HL-60 (cell line): ENCODE results near the gene RNASE13.

ENCODE experiments used
- CTCF ChIP-seq: IDR thresholded peaks from one replicate; pipeline ENCODE4 v1.5.1; 2011; ENCODE audit warnings: low read length, control low read depth, inconsistent platforms; ENCODE audit not compliant: insufficient read depth
- GABPA ChIP-seq: IDR thresholded peaks from 2 replicates; pipeline ENCODE4 v1.6.1; 2012; ENCODE audit warnings: low read depth
- POLR2AphosphoS5 ChIP-seq: IDR thresholded peaks from 2 replicates; pipeline ENCODE4 v1.6.1; 2012; ENCODE audit warnings: low read depth
- TF ChIP-seq, protein P1 (sequence below): IDR thresholded peaks from 2 replicates; pipeline ENCODE4 v1.6.1; 2012; ENCODE audit warnings: low read depth; ENCODE audit not compliant: insufficient replicate concordance

- TF ChIP-seq CTCF (no peak), POLR2AphosphoS5 (no peak; the same call in 1 of the 2 replicates), GABPA (no peak)
- TF ChIP-seq, protein P1, sequence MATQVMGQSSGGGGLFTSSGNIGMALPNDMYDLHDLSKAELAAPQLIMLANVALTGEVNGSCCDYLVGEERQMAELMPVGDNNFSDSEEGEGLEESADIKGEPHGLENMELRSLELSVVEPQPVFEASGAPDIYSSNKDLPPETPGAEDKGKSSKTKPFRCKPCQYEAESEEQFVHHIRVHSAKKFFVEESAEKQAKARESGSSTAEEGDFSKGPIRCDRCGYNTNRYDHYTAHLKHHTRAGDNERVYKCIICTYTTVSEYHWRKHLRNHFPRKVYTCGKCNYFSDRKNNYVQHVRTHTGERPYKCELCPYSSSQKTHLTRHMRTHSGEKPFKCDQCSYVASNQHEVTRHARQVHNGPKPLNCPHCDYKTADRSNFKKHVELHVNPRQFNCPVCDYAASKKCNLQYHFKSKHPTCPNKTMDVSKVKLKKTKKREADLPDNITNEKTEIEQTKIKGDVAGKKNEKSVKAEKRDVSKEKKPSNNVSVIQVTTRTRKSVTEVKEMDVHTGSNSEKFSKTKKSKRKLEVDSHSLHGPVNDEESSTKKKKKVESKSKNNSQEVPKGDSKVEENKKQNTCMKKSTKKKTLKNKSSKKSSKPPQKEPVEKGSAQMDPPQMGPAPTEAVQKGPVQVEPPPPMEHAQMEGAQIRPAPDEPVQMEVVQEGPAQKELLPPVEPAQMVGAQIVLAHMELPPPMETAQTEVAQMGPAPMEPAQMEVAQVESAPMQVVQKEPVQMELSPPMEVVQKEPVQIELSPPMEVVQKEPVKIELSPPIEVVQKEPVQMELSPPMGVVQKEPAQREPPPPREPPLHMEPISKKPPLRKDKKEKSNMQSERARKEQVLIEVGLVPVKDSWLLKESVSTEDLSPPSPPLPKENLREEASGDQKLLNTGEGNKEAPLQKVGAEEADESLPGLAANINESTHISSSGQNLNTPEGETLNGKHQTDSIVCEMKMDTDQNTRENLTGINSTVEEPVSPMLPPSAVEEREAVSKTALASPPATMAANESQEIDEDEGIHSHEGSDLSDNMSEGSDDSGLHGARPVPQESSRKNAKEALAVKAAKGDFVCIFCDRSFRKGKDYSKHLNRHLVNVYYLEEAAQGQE, result no peak
These were observed 35.5 kb upstream of the RNASE13 start, which contains the start of gene ARHGEF40 for GRCh38 chr14:21070083-21070609.
